Trophoblast cell (in vitro differentiated cells and primary cell): ENCODE measurements around the gene DRG2.

ENCODE experiments used
- DNase-seq, 2 donors: peaks; one replicate each; pipeline ENCODE4 v3.0.0-alpha.2; 2016
- H2AFZ ChIP-seq: 2 replicates; pipeline ENCODE4 v1.6.1; 2013; ENCODE audit warnings: low read length, moderate library complexity, mild to moderate bottlenecking; ENCODE audit not compliant: insufficient read depth, poor library complexity
- H2AK5ac ChIP-seq: 2 replicates; pipeline ENCODE4 v1.6.1; 2013; ENCODE audit warnings: mild to moderate bottlenecking, low read length
- H2BK120ac ChIP-seq: 2 replicates; pipeline ENCODE4 v1.6.1; 2013; ENCODE audit warnings: low read length, mild to moderate bottlenecking, moderate library complexity; ENCODE audit not compliant: insufficient read depth, poor library complexity
- H2BK12ac ChIP-seq: 2 replicates; pipeline ENCODE4 v1.6.1; 2013; ENCODE audit warnings: mild to moderate bottlenecking, low read length, moderate library complexity
- H2BK5ac ChIP-seq: 2 replicates; pipeline ENCODE4 v1.6.1; 2013; ENCODE audit warnings: low read length, low read depth, moderate library complexity, mild to moderate bottlenecking; ENCODE audit not compliant: poor library complexity
- H3K14ac ChIP-seq: 2 replicates; pipeline ENCODE4 v1.6.1; 2013; ENCODE audit warnings: mild to moderate bottlenecking, low read length
- H3K18ac ChIP-seq: 2 replicates; pipeline ENCODE4 v1.6.1; 2013; ENCODE audit warnings: mild to moderate bottlenecking, low read length
- H3K23ac ChIP-seq: 2 replicates; pipeline ENCODE4 v1.6.1; 2013; ENCODE audit warnings: low read length
- H3K27ac ChIP-seq: 2 replicates; pipeline ENCODE4 v1.5.1; 2013; ENCODE audit warnings: low read depth, mild to moderate bottlenecking, inconsistent platforms, low read length, moderate library complexity
- H3K27me3 ChIP-seq: 2 replicates; pipeline ENCODE4 v1.6.1; 2013; ENCODE audit warnings: inconsistent platforms, mild to moderate bottlenecking, low read length, moderate library complexity; ENCODE audit not compliant: insufficient read depth
- H3K36me3 ChIP-seq, 2 experiments: 1 replicate in 1 of 2; 2 replicates in 1 of 2; pipeline ENCODE4 v1.6.1; 2013; ENCODE audit warnings: low read length in 2 of 2, mild to moderate bottlenecking in 2 of 2, moderate library complexity in 1 of 2; ENCODE audit not compliant: insufficient read depth in 2 of 2, control insufficient read depth in 1 of 2
- H3K4ac ChIP-seq: 2 replicates; pipeline ENCODE4 v1.6.1; 2013; ENCODE audit warnings: low read depth, mild to moderate bottlenecking, low read length, moderate library complexity
- H3K4me1 ChIP-seq, 2 experiments: 1 replicate in 1 of 2; 2 replicates in 1 of 2; pipeline ENCODE4 v1.6.1; 2013; ENCODE audit warnings: low read length in 2 of 2, mild to moderate bottlenecking in 2 of 2, moderate library complexity in 1 of 2; ENCODE audit not compliant: insufficient read depth in 2 of 2, control insufficient read depth in 1 of 2
- H3K4me2 ChIP-seq: 2 replicates; pipeline ENCODE4 v1.6.1; 2013; ENCODE audit warnings: inconsistent platforms, mild to moderate bottlenecking, low read length, moderate library complexity
- H3K4me3 ChIP-seq: 2 replicates; pipeline ENCODE4 v1.5.1; 2013; ENCODE audit warnings: mild to moderate bottlenecking, low read depth, low read length, inconsistent platforms
- H3K79me1 ChIP-seq: one replicate; pipeline ENCODE4 v1.6.1; 2013; ENCODE audit warnings: low read length
- H3K79me2 ChIP-seq: 2 replicates; pipeline ENCODE4 v1.6.1; 2013; ENCODE audit warnings: low read length, mild to moderate bottlenecking; ENCODE audit not compliant: control insufficient read depth, insufficient read depth, poor library complexity
- H3K9ac ChIP-seq: 2 replicates; pipeline ENCODE4 v1.6.1; 2013; ENCODE audit warnings: mild to moderate bottlenecking, low read length
- H3K9me3 ChIP-seq: 2 replicates; pipeline ENCODE4 v1.6.1; 2013; ENCODE audit warnings: low read depth, mild to moderate bottlenecking, control low read depth, inconsistent platforms, low read length; ENCODE audit not compliant: insufficient read depth
- H4K12ac ChIP-seq: 2 replicates; pipeline ENCODE4 v1.6.1; 2013; ENCODE audit warnings: low read depth, mild to moderate bottlenecking, low read length, moderate library complexity
- H4K8ac ChIP-seq: 2 replicates; pipeline ENCODE4 v1.6.1; 2013; ENCODE audit warnings: low read depth, mild to moderate bottlenecking, low read length, moderate library complexity
- H4K91ac ChIP-seq: one replicate; pipeline ENCODE4 v1.6.1; 2013; ENCODE audit warnings: low read depth, mild to moderate bottlenecking, low read length, moderate library complexity
- WGBS: extraction: QIAGEN DNeasy Blood & Tissue Kit; methylation state at CpG from one replicate; pipeline ENCODE4 v1.1.7; 2013; ENCODE audit warnings: missing lambda C conversion rate; ENCODE audit not compliant: insufficient read length, insufficient coverage; ENCODE audit errors: extremely low coverage; 5-methylcytosine and 5-hydroxymethylcytosine counted together

Gene DRG2

DNA sequence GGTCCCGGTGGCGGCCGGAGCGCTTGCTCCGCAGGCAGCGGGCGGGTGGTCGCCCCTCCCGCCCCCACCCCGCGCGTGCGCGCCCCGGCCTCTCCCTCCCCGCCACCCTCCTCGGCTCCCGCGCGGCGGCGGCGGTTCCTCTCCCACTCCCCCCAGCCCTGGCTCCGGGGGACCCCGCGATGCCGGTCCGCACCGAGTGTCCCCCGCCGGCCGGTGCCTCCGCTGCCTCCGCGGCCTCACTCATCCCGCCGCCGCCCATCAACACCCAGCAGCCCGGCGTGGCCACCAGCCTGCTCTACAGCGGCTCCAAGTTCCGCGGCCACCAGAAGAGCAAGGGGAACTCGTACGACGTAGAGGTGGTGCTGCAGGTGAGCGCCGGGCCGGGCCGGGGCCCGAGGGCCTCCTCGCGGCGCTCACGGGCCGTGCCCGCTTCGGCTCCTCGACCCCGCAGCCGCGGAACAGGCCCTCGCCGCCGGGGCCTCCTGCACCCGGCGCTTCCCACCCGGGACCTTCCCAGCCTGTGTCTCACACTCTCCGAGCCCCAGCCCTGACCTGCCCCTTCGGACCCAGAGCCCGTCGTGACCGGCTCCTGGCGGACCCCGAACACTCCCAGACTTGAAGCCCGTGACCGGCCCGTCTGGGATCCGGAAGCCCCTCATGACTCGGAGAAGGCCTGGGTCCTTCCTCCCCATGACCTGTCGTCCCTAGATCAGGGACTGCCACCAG lies 48.0 kb upstream of the DRG2 start:
- Histone ChIP-seq H3K9ac (peak overlapping the region; percentile 77), H2AFZ (peak overlapping the region; percentile 45), H3K79me2 (peaks cover 5% of the 10 kb centered on the region), H3K36me3 (peaks cover 0 to 4% of the 10 kb centered on the region in 2 experiments), H3K79me1 (peaks cover 8% of the 10 kb centered on the region), H3K9me3 (no peaks in the 10 kb centered on the region), H4K12ac (peak overlapping the region; percentile 28), H2BK12ac (no peak overlapping the region), H3K23ac (no peak overlapping the region), H3K14ac (peak overlapping the region; percentile 47), H3K4me3 (peak overlapping the region; percentile 96), H2AK5ac (no peak overlapping the region), H3K4me2 (peak overlapping the region; percentile 84), H3K18ac (peak overlapping the region; percentile 36), H3K4me1 (peaks cover 11 to 18% of the 10 kb centered on the region in 2 experiments), H3K4ac (peak overlapping the region; percentile 3), H2BK120ac (no peak overlapping the region), H3K27me3 (no peaks in the 10 kb centered on the region), H3K27ac (no peak overlapping the region), H4K91ac (peak overlapping the region; percentile 28), H4K8ac (peak overlapping the region; percentile 16), H2BK5ac (no peak overlapping the region)
- DNase-seq = peak; percentile 15 to 54
- WGBS = no CpG with 5 or more reads among the region's 81 CpGs

DNA sequence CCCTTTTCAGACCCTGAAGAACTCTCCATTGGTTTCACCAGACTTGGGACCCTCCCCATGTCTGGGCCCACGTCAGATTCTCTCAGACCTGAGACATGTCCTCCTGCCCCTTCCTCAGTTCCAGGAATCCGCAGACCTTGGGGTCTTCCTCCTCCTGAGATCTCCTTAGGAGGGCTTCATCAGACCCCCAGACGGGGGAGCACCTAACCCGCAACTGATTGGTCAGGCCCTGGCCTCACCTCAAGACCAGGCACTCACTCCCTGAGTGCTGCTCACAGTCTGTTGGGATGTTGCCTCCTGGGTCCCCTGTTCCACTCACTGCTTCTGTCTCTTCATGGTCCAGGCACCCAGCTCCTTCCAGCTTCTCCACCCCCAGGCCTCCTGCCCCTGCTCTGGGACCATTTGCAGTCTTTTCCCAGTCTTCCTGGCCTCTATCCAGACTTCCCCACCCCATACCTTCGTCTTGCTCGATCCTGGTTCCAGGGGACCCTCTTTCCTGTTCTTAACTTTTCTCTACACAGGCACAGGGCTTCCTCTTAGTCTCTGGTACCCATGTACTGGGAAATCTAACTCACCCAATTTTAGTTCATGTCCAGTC lies 47.4 kb upstream of the DRG2 start:
- Histone ChIP-seq H4K12ac (peak overlapping the region; percentile 28), H3K36me3 (peaks cover 0 to 8% of the 10 kb centered on the region in 2 experiments), H3K14ac (peak overlapping the region; percentile 47), H3K4me2 (peak overlapping the region; percentile 84), H3K9me3 (no peaks in the 10 kb centered on the region), H3K79me1 (peaks cover 8% of the 10 kb centered on the region), H3K4me1 (peaks cover 11 to 18% of the 10 kb centered on the region in 2 experiments), H3K9ac (peak overlapping the region; percentile 70), H3K23ac (no peak overlapping the region), H2BK5ac (no peak overlapping the region), H3K18ac (peak overlapping the region; percentile 36), H2AK5ac (no peak overlapping the region), H2AFZ (no peak overlapping the region), H3K4ac (no peak overlapping the region), H2BK12ac (no peak overlapping the region), H4K8ac (no peak overlapping the region), H3K27ac (no peak overlapping the region), H3K27me3 (no peaks in the 10 kb centered on the region), H2BK120ac (no peak overlapping the region), H3K79me2 (peaks cover 5% of the 10 kb centered on the region), H3K4me3 (peak overlapping the region; percentile 96), H4K91ac (no peak overlapping the region)
- WGBS = no CpG with 5 or more reads among the region's 6 CpGs
- no peak for DNase-seq

DNA sequence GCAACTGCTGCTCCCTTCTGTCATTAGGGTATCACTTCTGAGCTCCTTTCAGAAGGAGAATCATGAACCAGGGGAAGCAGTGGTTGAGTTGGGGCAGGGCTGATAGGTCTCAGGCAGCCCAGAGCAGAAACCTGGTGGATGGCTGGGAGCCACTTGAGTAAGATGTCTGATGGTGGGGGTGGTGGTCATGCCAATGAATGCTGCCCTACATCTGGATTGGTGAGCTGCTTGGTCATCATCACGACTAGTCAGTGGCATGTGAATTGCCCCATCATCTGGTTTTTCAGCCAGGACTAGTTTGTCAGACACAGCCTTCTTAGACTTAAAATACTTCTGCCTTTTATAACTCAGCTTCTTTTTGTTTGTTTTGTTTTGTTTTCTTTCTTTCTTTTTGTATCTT lies 46.0 kb upstream of the DRG2 start:
- Histone ChIP-seq H3K4ac (no peak overlapping the region), H3K23ac (no peak overlapping the region), H2AK5ac (no peak overlapping the region), H4K12ac (no peak overlapping the region), H3K9ac (no peak overlapping the region), H4K91ac (no peak overlapping the region), H3K14ac (no peak overlapping the region), H3K79me1 (peaks cover 8% of the 10 kb centered on the region), H3K36me3 (peaks cover 0 to 12% of the 10 kb centered on the region in 2 experiments), H3K27me3 (no peaks in the 10 kb centered on the region), H3K4me2 (no peak overlapping the region), H3K9me3 (no peaks in the 10 kb centered on the region), H3K4me3 (no peak overlapping the region), H2BK5ac (no peak overlapping the region), H3K4me1 (peaks cover 11 to 18% of the 10 kb centered on the region in 2 experiments), H3K79me2 (peaks cover 5% of the 10 kb centered on the region), H2AFZ (no peak overlapping the region), H3K27ac (no peak overlapping the region), H2BK12ac (no peak overlapping the region), H2BK120ac (no peak overlapping the region), H4K8ac (no peak overlapping the region), H3K18ac (no peak overlapping the region)
- no CpG with 5 or more reads among the region's 1 CpG for WGBS
- DNase-seq = peak; percentile 63 to 74

DNA sequence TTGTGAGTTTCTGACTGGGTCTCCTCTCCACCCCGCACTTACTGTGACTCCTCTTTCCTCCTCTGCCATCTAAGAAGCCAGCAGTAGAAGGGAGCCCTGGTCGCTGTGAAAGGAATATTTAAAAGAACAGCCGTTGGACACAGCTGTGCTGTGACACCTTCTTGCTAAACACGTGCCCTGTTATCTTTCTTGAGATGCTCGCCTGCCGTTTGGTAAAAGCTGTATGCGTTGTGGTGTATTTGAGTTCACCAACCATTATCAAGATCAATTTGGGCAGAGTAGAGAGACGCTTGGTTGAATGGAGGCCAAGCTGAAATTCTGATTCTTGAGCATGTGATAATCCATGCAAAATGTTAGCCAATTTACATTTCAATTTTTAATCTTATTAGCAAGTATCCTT lies 44.8 kb upstream of the DRG2 start:
- Histone ChIP-seq H3K23ac (no peak overlapping the region), H2BK5ac (no peak overlapping the region), H3K36me3 (peaks cover 3 to 15% of the 10 kb centered on the region in 2 experiments), H3K9me3 (no peaks in the 10 kb centered on the region), H2BK12ac (no peak overlapping the region), H3K4me1 (peaks cover 11 to 17% of the 10 kb centered on the region in 2 experiments), H3K4ac (no peak overlapping the region), H4K8ac (no peak overlapping the region), H4K12ac (no peak overlapping the region), H3K18ac (no peak overlapping the region), H2BK120ac (no peak overlapping the region), H3K79me2 (peaks cover 5% of the 10 kb centered on the region), H3K4me3 (no peak overlapping the region), H2AK5ac (no peak overlapping the region), H4K91ac (no peak overlapping the region), H3K9ac (no peak overlapping the region), H2AFZ (no peak overlapping the region), H3K79me1 (peaks cover 8% of the 10 kb centered on the region), H3K14ac (no peak overlapping the region), H3K27ac (no peak overlapping the region), H3K4me2 (no peak overlapping the region), H3K27me3 (no peaks in the 10 kb centered on the region)
- WGBS = no CpG with 5 or more reads among the region's 8 CpGs
- DNase-seq = no peak
